Parathyroid adenoma (tissue), 2 donors: ENCODE results near the gene SRCAP.

Source experiments
- H2AFZ ChIP-seq: fragments of 300-600 bp; sonication (generic); one replicate; pipeline ENCODE4 v1.7.0; 2017; ENCODE audit warnings: antibody characterized with exemption, mild to moderate bottlenecking
- H3K27ac ChIP-seq: fragments of 300-600 bp; sonication (generic); one replicate; pipeline ENCODE4 v1.7.0; 2017
- H3K27me3 ChIP-seq: fragments of 300-600 bp; sonication (generic); one replicate; pipeline ENCODE4 v1.7.0; 2017; ENCODE audit warnings: low read length; ENCODE audit not compliant: control insufficient read depth, insufficient read depth
- H3K36me3 ChIP-seq: fragments of 300-600 bp; sonication (generic); one replicate; pipeline ENCODE4 v1.7.0; 2017; ENCODE audit warnings: low read length; ENCODE audit not compliant: control insufficient read depth, insufficient read depth
- H3K4me1 ChIP-seq: fragments of 300-600 bp; sonication (generic); one replicate; pipeline ENCODE4 v1.7.0; 2017; ENCODE audit warnings: control low read depth
- H3K4me2 ChIP-seq: fragments of 300-600 bp; sonication (generic); one replicate; pipeline ENCODE4 v1.7.0; 2017; ENCODE audit warnings: low read length
- H3K4me3 ChIP-seq: fragments of 300-600 bp; sonication (generic); one replicate; pipeline ENCODE4 v1.7.0; 2017; ENCODE audit warnings: low read depth, low read length
- H3K79me2 ChIP-seq: fragments of 300-600 bp; sonication (generic); one replicate; pipeline ENCODE4 v1.7.0; 2017; ENCODE audit warnings: control low read depth
- H3K9ac ChIP-seq: fragments of 300-600 bp; sonication (generic); one replicate; pipeline ENCODE4 v1.7.0; 2017; ENCODE audit warnings: mild to moderate bottlenecking
- H3K9me3 ChIP-seq: fragments of 300-600 bp; sonication (generic); one replicate; pipeline ENCODE4 v1.7.0; 2017; ENCODE audit warnings: low read length; ENCODE audit not compliant: control insufficient read depth
- TF ChIP-seq, protein P1 (sequence below): fragments of 300-600 bp; sonication (generic); IDR thresholded peaks from one replicate; pipeline ENCODE4 v1.7.0; 2017; ENCODE audit warnings: antibody characterized with exemption, mild to moderate bottlenecking
- donor health status: primary hyperparathyroidism.

Gene SRCAP

DNA sequence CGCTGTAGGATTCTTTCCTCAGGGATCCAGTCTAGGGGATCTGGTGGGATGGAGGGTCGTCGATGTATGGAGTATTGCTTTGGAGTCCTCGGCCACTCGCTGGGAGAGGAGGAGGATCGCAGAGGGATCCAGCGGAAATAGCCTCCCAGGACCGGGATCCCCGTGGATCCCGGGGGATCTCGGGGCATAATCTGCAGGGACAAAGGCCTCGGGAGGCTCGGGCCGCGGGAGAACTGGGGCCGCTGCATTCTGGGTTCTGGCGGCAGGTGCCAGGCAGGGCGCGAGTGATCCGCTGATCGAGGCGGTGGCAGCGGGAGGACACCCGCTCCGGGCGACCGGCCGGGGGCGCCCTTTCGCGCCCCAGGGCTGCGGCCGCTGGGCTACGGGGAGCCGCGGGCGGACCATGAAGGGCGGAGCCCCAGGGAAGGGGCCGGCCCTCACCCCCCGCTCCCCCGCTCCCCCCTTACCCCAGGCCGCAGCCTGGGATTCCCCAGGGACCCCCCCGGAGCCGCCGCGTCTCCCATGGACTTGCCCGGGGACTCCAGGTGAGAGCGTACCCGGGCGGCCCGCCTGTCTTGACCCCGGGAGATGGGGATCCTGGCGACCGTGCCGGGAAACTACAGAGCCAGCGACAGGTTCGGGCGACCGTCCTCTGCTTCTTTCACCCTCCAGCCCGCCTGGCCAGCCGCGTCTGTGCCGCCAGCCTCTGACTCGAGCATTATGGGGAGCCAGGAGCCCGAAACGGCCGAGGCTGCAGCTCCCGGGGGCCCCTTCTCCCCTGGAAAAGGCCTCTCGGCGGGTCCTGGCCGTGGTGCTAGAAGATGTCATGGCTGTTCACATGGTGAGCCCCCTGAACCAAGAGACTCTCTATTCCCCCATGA is 47.6 kb upstream of the SRCAP start:
- H3K4me3 ChIP-seq: peak overlapping the region; percentile 100
- H2AFZ ChIP-seq: peak overlapping the region; percentile 99
- H3K27me3 ChIP-seq: no peaks in the 10 kb centered on the region
- H3K4me2 ChIP-seq: peak overlapping the region; percentile 100
- TF ChIP-seq, protein P1, sequence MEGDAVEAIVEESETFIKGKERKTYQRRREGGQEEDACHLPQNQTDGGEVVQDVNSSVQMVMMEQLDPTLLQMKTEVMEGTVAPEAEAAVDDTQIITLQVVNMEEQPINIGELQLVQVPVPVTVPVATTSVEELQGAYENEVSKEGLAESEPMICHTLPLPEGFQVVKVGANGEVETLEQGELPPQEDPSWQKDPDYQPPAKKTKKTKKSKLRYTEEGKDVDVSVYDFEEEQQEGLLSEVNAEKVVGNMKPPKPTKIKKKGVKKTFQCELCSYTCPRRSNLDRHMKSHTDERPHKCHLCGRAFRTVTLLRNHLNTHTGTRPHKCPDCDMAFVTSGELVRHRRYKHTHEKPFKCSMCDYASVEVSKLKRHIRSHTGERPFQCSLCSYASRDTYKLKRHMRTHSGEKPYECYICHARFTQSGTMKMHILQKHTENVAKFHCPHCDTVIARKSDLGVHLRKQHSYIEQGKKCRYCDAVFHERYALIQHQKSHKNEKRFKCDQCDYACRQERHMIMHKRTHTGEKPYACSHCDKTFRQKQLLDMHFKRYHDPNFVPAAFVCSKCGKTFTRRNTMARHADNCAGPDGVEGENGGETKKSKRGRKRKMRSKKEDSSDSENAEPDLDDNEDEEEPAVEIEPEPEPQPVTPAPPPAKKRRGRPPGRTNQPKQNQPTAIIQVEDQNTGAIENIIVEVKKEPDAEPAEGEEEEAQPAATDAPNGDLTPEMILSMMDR: peak; percentile 77
- H3K4me1 ChIP-seq: peaks cover 9% of the 10 kb centered on the region
- H3K79me2 ChIP-seq: peaks cover 8% of the 10 kb centered on the region
- peak overlapping the region; percentile 51 for H3K9ac ChIP-seq
- H3K27ac ChIP-seq: peak overlapping the region; percentile 91
- no peaks in the 10 kb centered on the region for H3K36me3 ChIP-seq
- no peaks in the 10 kb centered on the region for H3K9me3 ChIP-seq

DNA sequence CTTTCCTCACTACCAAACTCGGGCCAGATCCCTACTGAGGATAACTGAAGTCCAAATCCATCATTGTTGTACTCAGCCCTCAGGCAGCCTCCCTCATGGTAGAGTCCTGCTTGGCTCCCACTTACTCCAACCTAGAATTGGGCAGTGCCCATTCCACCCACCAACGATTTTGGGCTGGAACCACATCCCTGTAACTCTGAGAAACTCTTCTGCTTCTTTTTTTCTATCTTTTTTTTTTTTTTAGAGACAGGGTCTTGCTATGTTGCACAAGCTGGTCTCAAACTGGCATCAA is 47.0 kb upstream of the SRCAP start:
- Histone ChIP-seq H3K9ac (no peak overlapping the region), H3K27ac (peak overlapping the region; percentile 91), H3K4me1 (peaks cover 14% of the 10 kb centered on the region), H3K27me3 (no peaks in the 10 kb centered on the region), H3K4me3 (peak overlapping the region; percentile 100), H3K36me3 (no peaks in the 10 kb centered on the region), H3K79me2 (peaks cover 8% of the 10 kb centered on the region), H3K4me2 (peak overlapping the region; percentile 100), H3K9me3 (no peaks in the 10 kb centered on the region), H2AFZ (no peak overlapping the region)
- TF ChIP-seq, protein P1: no peak

DNA sequence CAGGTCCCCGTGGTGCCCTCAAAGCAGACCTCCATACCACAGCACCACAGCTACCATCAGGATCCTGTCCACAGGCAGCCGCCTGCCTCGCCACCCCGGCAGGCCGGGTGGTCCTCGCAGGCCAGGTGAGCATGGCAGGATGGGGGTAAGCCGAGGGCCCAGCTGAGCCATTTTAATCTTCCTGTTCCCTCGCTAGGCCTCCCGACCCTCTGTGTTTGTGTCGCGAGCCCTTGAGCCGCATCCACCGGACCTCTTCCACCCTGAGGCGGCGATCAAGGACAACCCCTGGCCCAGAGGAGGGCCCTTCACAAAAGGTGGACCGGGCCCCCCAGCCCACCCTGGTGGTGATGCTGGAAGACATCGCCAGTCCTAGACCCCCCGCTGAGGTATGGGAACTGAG is 46.3 kb upstream of the SRCAP start:
- Histone ChIP-seq H3K9ac (no peak overlapping the region), H3K9me3 (no peaks in the 10 kb centered on the region), H3K4me3 (no peak overlapping the region), H2AFZ (no peak overlapping the region), H3K79me2 (peaks cover 8% of the 10 kb centered on the region), H3K4me2 (no peak overlapping the region), H3K36me3 (no peaks in the 10 kb centered on the region), H3K27me3 (no peaks in the 10 kb centered on the region), H3K4me1 (peaks cover 20% of the 10 kb centered on the region), H3K27ac (no peak overlapping the region)
- TF ChIP-seq, protein P1: no peak

DNA sequence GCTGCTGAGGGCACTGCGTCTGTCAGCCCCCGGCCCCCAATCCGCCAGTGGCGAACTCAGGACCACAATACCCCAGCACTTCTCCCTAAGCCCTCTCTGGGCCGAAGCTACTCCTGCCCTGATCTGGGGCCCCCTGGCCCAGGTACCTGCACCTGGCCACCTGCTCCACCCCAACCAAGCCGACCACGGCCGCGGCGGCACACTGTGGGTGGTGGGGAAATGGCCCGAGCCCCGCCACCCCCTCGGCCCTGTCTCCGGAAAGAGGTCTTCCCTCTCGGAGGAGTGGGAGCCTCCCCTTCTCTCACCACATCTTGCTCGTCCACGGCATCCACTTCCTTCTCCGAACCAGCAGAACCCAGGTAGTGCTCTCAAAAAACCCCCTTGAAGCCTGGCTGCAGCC is 44.1 kb upstream of the SRCAP start:
- Histone ChIP-seq H3K4me3 (no peak overlapping the region), H3K27ac (no peak overlapping the region)
- TF ChIP-seq, protein P1: no peak

More for the DNA sequence above, 44.1 kb upstream of the SRCAP start:
- H3K4me1 ChIP-seq: peaks cover 19% of the 10 kb centered on the region
- H3K79me2 ChIP-seq: peaks cover 11% of the 10 kb centered on the region
- no peaks in the 10 kb centered on the region for H3K36me3 ChIP-seq
- H3K4me2 ChIP-seq: no peak overlapping the region
- no peak overlapping the region for H3K9ac ChIP-seq
- H2AFZ ChIP-seq: no peak overlapping the region
- H3K27me3 ChIP-seq: no peaks in the 10 kb centered on the region
- no peaks in the 10 kb centered on the region for H3K9me3 ChIP-seq
